Gastroesophageal sphincter (tissue), 3 donors: Measurements from ENCODE around the gene MFAP2.
"Not testable (repeated sequence)": the region's sequence is repeated elsewhere in the genome, so short reads cannot be mapped to it uniquely, and the experiment has no call there.

ENCODE experiments used
- CTCF ChIP-seq, 4 experiments: fragments of 200-600 bp in 2 of 4; fragments of 450-650 bp in 2 of 4; sonication (generic) in 1 of 4; IDR thresholded peaks; one replicate each; pipeline ENCODE4 v1.5.1; 2017 to 2019; ENCODE audit warnings: antibody characterized with exemption in 4 of 4, mild to moderate bottlenecking in 2 of 4, moderate library complexity in 2 of 4
- EP300 ChIP-seq: sonication (generic); formaldehyde crosslinking; IDR thresholded peaks from one replicate; pipeline ENCODE4 v1.6.1; 2017; ENCODE audit warnings: antibody characterized with exemption, mild to moderate bottlenecking
- POLR2A ChIP-seq, 2 donors: fragments of 450-650 bp; IDR thresholded peaks; one replicate each; pipeline ENCODE4 v1.6.1; 2017; ENCODE audit warnings: antibody characterized with exemption in 2 of 2, mild to moderate bottlenecking in 2 of 2, moderate library complexity in 1 of 2
- POLR2AphosphoS5 ChIP-seq: sonication (generic); formaldehyde crosslinking; IDR thresholded peaks from one replicate; pipeline ENCODE4 v1.6.1; 2017; ENCODE audit warnings: antibody characterized with exemption

- not testable (repeated sequence) for TF ChIP-seq POLR2AphosphoS5; EP300; CTCF (IDR thresholded peaks at IDR 0.05); POLR2A (IDR thresholded peaks at IDR 0.05)
Measured at GRCh38 chr1:16948282-16948891, 32.0 kb downstream of the MFAP2 start.
